ENCODE results near the gene FBXL7. TPM values are rescaled to one million over a fixed set of nuclear protein-coding genes. Genes with fewer than 3 reads are reported as not detected.

Gene FBXL7
- total and polyA plus RNA-seq, 4 donors, result 1.9 to 15.5 (median 6.6) TPM

- Histone ChIP-seq H3K4me1 (ENCODE audit: control insufficient read depth in 5 of 5, insufficient read depth in 5 of 5, low read length in 5 of 5) (peaks cover 5 to 30% (median 12%) of the 10 kb centered on the region in 5 donors), H3K36me3 (ENCODE audit: control insufficient read depth in 4 of 4, insufficient read depth in 4 of 4, low read length in 4 of 4) (no peaks in the 10 kb centered on the region), H3K9ac (ENCODE audit: insufficient read depth in 1 of 2, low read length in 2 of 2) (no peak overlapping the region), H3K27ac (ENCODE audit: low read depth in 1 of 2, low read length in 1 of 2) (no peak overlapping the region), H3K4me3 (no peak overlapping the region), H3K9me3 (ENCODE audit: control insufficient read depth in 4 of 4, insufficient read depth in 3 of 4, low read length in 3 of 4) (peaks cover 0 to 6% (median 0%) of the 10 kb centered on the region in 4 donors), H3K27me3 (ENCODE audit: control insufficient read depth in 3 of 3, insufficient read depth in 3 of 3, low read length in 2 of 3) (no peaks in the 10 kb centered on the region)
- TF ChIP-seq CTCF (IDR thresholded peaks at IDR 0.05; ENCODE audit: control extremely low read depth, extremely low read depth), result no peak
- DNase-seq (no peak), ATAC-seq (ENCODE audit: insufficient read depth, low FRiP score) (no peak)
- WGBS, 2 donors, result 79 to 82% methylated on average over 5 of the region's 5 CpGs
Observed at GRCh38 chr5:15741591-15741990, 241.6 kb downstream of the FBXL7 start.

GRCh38 chr5:15746833-15747232 lies 246.9 kb downstream of the FBXL7 start:
- Histone ChIP-seq H3K9ac (ENCODE audit: insufficient read depth in 1 of 2, low read length in 2 of 2) (no peak overlapping the region), H3K27ac (ENCODE audit: low read depth in 1 of 2, low read length in 1 of 2) (no peak overlapping the region), H3K36me3 (ENCODE audit: control insufficient read depth in 4 of 4, insufficient read depth in 4 of 4, low read length in 4 of 4) (no peaks in the 10 kb centered on the region), H3K4me1 (ENCODE audit: control insufficient read depth in 5 of 5, insufficient read depth in 5 of 5, low read length in 5 of 5) (peaks cover 0 to 14% (median 3%) of the 10 kb centered on the region in 5 donors), H3K27me3 (ENCODE audit: control insufficient read depth in 3 of 3, insufficient read depth in 3 of 3, low read length in 2 of 3) (no peaks in the 10 kb centered on the region), H3K9me3 (ENCODE audit: control insufficient read depth in 4 of 4, insufficient read depth in 3 of 4, low read length in 3 of 4) (peaks cover 0 to 6% (median 0%) of the 10 kb centered on the region in 4 donors), H3K4me3 (no peak overlapping the region)
- DNase-seq (peak in 2 of 3 donors; percentile 43 to 67), ATAC-seq (ENCODE audit: insufficient read depth, low FRiP score) (no peak)
- WGBS, 2 donors, result 61 to 72% methylated on average over 2 of the region's 2 CpGs
- TF ChIP-seq CTCF (IDR thresholded peaks at IDR 0.05; ENCODE audit: control extremely low read depth, extremely low read depth), result no peak

DNA sequence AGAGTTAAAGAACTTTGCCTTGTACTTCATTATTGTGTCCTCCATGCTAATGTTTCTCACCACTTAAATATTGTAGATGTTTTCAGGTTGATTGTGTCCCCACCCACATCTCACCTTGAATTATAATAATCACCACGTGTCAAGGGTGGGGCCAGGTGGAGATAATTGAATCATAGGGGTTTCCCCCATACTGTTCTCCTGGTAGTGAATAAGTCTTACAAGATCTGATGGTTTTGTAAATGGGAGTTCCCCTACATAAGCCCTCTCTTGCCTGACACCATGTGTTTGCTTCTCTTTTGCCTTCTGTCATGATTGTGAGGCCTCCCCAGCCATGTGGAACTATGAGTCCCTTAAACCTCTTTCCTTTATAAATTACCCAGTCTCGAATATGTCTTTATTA lies 248.3 kb downstream of the FBXL7 start:
- Histone ChIP-seq H3K36me3 (ENCODE audit: control insufficient read depth in 4 of 4, insufficient read depth in 4 of 4, low read length in 4 of 4) (no peaks in the 10 kb centered on the region), H3K4me1 (ENCODE audit: control insufficient read depth in 5 of 5, insufficient read depth in 5 of 5, low read length in 5 of 5) (peaks cover 0 to 20% (median 3%) of the 10 kb centered on the region in 5 donors), H3K9ac (ENCODE audit: insufficient read depth in 1 of 2, low read length in 2 of 2) (no peak overlapping the region), H3K27ac (ENCODE audit: low read depth in 1 of 2, low read length in 1 of 2) (no peak overlapping the region), H3K9me3 (ENCODE audit: control insufficient read depth in 4 of 4, insufficient read depth in 3 of 4, low read length in 3 of 4) (peaks cover 0 to 6% (median 0%) of the 10 kb centered on the region in 4 donors), H3K4me3 (no peak overlapping the region), H3K27me3 (ENCODE audit: control insufficient read depth in 3 of 3, insufficient read depth in 3 of 3, low read length in 2 of 3) (no peaks in the 10 kb centered on the region)
- no peak for DNase-seq
- TF ChIP-seq CTCF (IDR thresholded peaks at IDR 0.05; ENCODE audit: control extremely low read depth, extremely low read depth), result no peak
- no peak for ATAC-seq (ENCODE audit: insufficient read depth, low FRiP score)
- WGBS, 2 donors, result 73 to 83% methylated on average over 2 of the region's 2 CpGs
